ENCODE results near the gene MRPS5.

The MRPS5 gene

GRCh38 chr2:95121093-95121406, 558 bp downstream of the MRPS5 start:
- Mint-ChIP-seq H3K36me3 (ENCODE audit: low read depth) (peaks cover 19% of the 10 kb centered on the region), H3K4me3 (peak overlapping the region; percentile 97 to 99 (median 98)), H3K4me1 (peaks cover 18% of the 10 kb centered on the region), H3K27ac (peak overlapping the region; percentile 98 to 100 (median 99)), H3K27me3 (ENCODE audit: low read depth) (no peaks in the 10 kb centered on the region), H3K9me3 (no peaks in the 10 kb centered on the region)
- TF ChIP-seq, protein P1, sequence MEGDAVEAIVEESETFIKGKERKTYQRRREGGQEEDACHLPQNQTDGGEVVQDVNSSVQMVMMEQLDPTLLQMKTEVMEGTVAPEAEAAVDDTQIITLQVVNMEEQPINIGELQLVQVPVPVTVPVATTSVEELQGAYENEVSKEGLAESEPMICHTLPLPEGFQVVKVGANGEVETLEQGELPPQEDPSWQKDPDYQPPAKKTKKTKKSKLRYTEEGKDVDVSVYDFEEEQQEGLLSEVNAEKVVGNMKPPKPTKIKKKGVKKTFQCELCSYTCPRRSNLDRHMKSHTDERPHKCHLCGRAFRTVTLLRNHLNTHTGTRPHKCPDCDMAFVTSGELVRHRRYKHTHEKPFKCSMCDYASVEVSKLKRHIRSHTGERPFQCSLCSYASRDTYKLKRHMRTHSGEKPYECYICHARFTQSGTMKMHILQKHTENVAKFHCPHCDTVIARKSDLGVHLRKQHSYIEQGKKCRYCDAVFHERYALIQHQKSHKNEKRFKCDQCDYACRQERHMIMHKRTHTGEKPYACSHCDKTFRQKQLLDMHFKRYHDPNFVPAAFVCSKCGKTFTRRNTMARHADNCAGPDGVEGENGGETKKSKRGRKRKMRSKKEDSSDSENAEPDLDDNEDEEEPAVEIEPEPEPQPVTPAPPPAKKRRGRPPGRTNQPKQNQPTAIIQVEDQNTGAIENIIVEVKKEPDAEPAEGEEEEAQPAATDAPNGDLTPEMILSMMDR (IDR thresholded peaks at IDR 0.05; ENCODE audit: unreplicated experiment in 3 of 3) = no peak

DNA sequence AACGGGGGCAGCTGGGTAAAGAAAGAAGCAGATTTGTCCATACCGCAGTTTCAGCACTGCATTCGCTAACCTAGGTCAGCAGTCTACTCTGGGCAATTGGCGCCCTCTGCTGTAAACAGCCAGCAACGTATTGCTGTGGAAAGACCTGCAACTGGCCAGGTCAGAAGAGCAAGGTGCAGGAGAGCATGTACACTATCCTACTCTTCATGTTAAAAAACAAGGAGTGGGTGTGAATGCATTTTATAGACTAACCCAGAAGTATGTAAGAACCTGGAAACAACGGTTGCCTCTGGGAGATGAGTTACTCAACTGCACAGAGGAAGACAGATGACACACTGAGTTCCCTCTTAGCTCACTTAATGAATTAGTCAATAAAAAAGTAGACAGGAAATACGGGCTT, 6.2 kb downstream of the MRPS5 start:
- peaks cover 40% of the 10 kb centered on the region for H3K36me3 Mint-ChIP-seq (ENCODE audit: low read depth)
- TF ChIP-seq, protein P1 (IDR thresholded peaks at IDR 0.05; ENCODE audit: unreplicated experiment in 3 of 3) = peak; percentile 81 to 85 (median 84)
- peaks cover 5% of the 10 kb centered on the region for H3K4me1 Mint-ChIP-seq
- no peaks in the 10 kb centered on the region for H3K27me3 Mint-ChIP-seq (ENCODE audit: low read depth)
- no peak overlapping the region for H3K27ac Mint-ChIP-seq
- H3K4me3 Mint-ChIP-seq = peak overlapping the region in 1 of 3 experiments; percentile 21
- H3K9me3 Mint-ChIP-seq = no peaks in the 10 kb centered on the region

DNA sequence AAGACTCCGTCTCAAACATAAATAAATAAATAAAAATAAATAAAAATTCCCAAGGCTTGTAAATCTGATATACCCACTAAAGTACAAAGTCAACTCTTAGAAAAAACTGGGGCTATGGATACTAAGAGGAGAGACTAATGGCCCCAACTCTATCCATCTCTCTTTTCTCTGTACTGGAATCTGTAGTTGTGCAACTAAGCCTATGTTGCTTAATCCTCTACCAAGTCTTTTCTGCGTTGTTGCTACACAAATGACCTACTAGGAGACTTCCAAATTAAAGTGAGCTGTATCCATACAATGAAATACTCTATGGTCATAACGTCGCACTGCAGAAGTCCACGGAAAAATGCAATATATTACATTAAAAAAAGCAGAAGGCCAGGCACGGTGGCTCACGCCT, 8.1 kb downstream of the MRPS5 start:
- TF ChIP-seq, protein P1 (IDR thresholded peaks at IDR 0.05; ENCODE audit: unreplicated experiment in 3 of 3) = no peak
- Mint-ChIP-seq H3K27ac (no peak overlapping the region), H3K36me3 (ENCODE audit: low read depth) (peaks cover 43% of the 10 kb centered on the region), H3K4me1 (no peaks in the 10 kb centered on the region), H3K27me3 (ENCODE audit: low read depth) (no peaks in the 10 kb centered on the region), H3K9me3 (no peaks in the 10 kb centered on the region), H3K4me3 (no peak overlapping the region)

- TF ChIP-seq, protein P1 (IDR thresholded peaks at IDR 0.05; ENCODE audit: unreplicated experiment in 3 of 3) = no peak
- no peaks in the 10 kb centered on the region for H3K4me1 Mint-ChIP-seq
- H3K27me3 Mint-ChIP-seq (ENCODE audit: low read depth) = no peaks in the 10 kb centered on the region
- H3K27ac Mint-ChIP-seq = no peak overlapping the region
- H3K4me3 Mint-ChIP-seq = no peak overlapping the region
- H3K9me3 Mint-ChIP-seq = no peaks in the 10 kb centered on the region
- peaks cover 57% of the 10 kb centered on the region for H3K36me3 Mint-ChIP-seq (ENCODE audit: low read depth)
Observed at GRCh38 chr2:95110395-95110794, 11.2 kb downstream of the MRPS5 start.

GRCh38 chr2:95109260-95109659, 12.3 kb downstream of the MRPS5 start:
- TF ChIP-seq, protein P1 (IDR thresholded peaks at IDR 0.05; ENCODE audit: unreplicated experiment in 3 of 3) = no peak
- H3K27ac Mint-ChIP-seq = no peak overlapping the region

GRCh38 chr2:95106081-95106480, 15.5 kb downstream of the MRPS5 start:
- TF ChIP-seq, protein P1 (IDR thresholded peaks at IDR 0.05; ENCODE audit: unreplicated experiment in 3 of 3) = no peak
- peaks cover 65% of the 10 kb centered on the region for H3K36me3 Mint-ChIP-seq (ENCODE audit: low read depth)
- H3K9me3 Mint-ChIP-seq = no peaks in the 10 kb centered on the region
- no peaks in the 10 kb centered on the region for H3K4me1 Mint-ChIP-seq
- no peak overlapping the region for H3K4me3 Mint-ChIP-seq
- no peak overlapping the region for H3K27ac Mint-ChIP-seq
- no peaks in the 10 kb centered on the region for H3K27me3 Mint-ChIP-seq (ENCODE audit: low read depth)

More at GRCh38 chr2:95109260-95109659, 12.3 kb downstream of the MRPS5 start:
- H3K4me3 Mint-ChIP-seq = no peak overlapping the region
- H3K4me1 Mint-ChIP-seq = no peaks in the 10 kb centered on the region
- peaks cover 52% of the 10 kb centered on the region for H3K36me3 Mint-ChIP-seq (ENCODE audit: low read depth)
- no peaks in the 10 kb centered on the region for H3K27me3 Mint-ChIP-seq (ENCODE audit: low read depth)
- H3K9me3 Mint-ChIP-seq = no peaks in the 10 kb centered on the region

All from nephron (organoid).